T-cell (primary cell): ENCODE results near the gene SFPQ. TPM values are rescaled to one million over a fixed set of nuclear protein-coding genes. Genes with fewer than 3 reads are reported as not detected.
"Not testable (repeated sequence)": the region's sequence is repeated elsewhere in the genome, so short reads cannot be mapped to it uniquely, and the experiment has no call there.

Source experiments
- ATAC-seq, 4 experiments: fragments of 200-7000 bp in 3 of 4; fragments of 150-1000 bp in 1 of 4; cut with Tn5 transposase; replicated peaks in 1 of 4; 1 replicate in 3 of 4; 2 replicates in 1 of 4; pipeline ENCODE4 v1.10.0; 2021; ENCODE audit warnings: moderate library complexity in 3 of 4, mild to moderate bottlenecking in 2 of 4, moderate number of reproducible peaks in 1 of 4
- CTCF ChIA-PET, 2 donors: fragments of 300-600 bp; sonication (Branson Sonifier 250); formaldehyde crosslinking; loops; one replicate each; lab custom pipeline; 2022; ENCODE audit warnings: antibody characterized with exemption in 2 of 2; lab: Charles Lee
- POLR2A ChIA-PET, 2 donors: fragments of 300-600 bp; sonication (Branson Sonifier 250); formaldehyde crosslinking; loops; one replicate each; lab custom pipeline; 2022; ENCODE audit warnings: antibody characterized with exemption in 2 of 2; lab: Charles Lee
- DNase-seq, 35 experiments: peaks; one replicate each; pipeline versions ENCODE4 v3.0.0 to v3.0.0-alpha.2; 2013 to 2023
- H3K27ac ChIP-seq: one replicate; pipeline ENCODE4 v1.5.1; 2013; ENCODE audit warnings: low read length
- H3K27me3 ChIP-seq, 2 experiments: replicated peaks in 1 of 2; 1 replicate in 1 of 2; 2 replicates in 1 of 2; pipeline versions ENCODE4 v1.6.1 to v1.7.0; 2013; ENCODE audit warnings: low read length in 1 of 2, mixed read lengths in 1 of 2; ENCODE audit not compliant: control insufficient read depth in 2 of 2, insufficient read depth in 2 of 2; ENCODE audit errors: extremely low read depth in 1 of 2
- H3K36me3 ChIP-seq, 2 donors: 1 replicate in 1 of 2; 2 replicates in 1 of 2; pipeline versions ENCODE4 v1.6.1 to v1.7.0; 2013; ENCODE audit warnings: low read length in 1 of 2; ENCODE audit not compliant: control insufficient read depth in 2 of 2, insufficient read depth in 1 of 2; ENCODE audit errors: extremely low read depth in 1 of 2
- H3K4me1 ChIP-seq, 2 experiments: 1 replicate in 1 of 2; 2 replicates in 1 of 2; pipeline versions ENCODE4 v1.6.1 to v1.7.0; 2013; ENCODE audit warnings: low read length in 2 of 2, mixed read lengths in 1 of 2; ENCODE audit not compliant: insufficient read depth in 2 of 2, control insufficient read depth in 1 of 2; ENCODE audit errors: extremely low read depth in 1 of 2
- H3K4me3 ChIP-seq, 2 donors: 1 replicate in 1 of 2; 2 replicates in 1 of 2; pipeline versions ENCODE4 v1.5.1 to v1.7.0; 2013; ENCODE audit warnings: mild to moderate bottlenecking in 2 of 2, low read length in 1 of 2, moderate library complexity in 1 of 2; ENCODE audit not compliant: control insufficient read depth in 1 of 2; ENCODE audit errors: extremely low read depth in 1 of 2
- H3K9me3 ChIP-seq: 2 replicates; pipeline ENCODE4 v1.7.0; 2013
- H3K27ac Mint-ChIP-seq, 2 donors: one replicate each; pipeline ENCODE4 v1.8.0; 2020 to 2021; ENCODE audit warnings: mild to moderate bottlenecking in 2 of 2, mixed read lengths in 2 of 2
- H3K27me3 Mint-ChIP-seq, 2 donors: one replicate each; pipeline ENCODE4 v1.8.0; 2021 to 2022; ENCODE audit warnings: mixed read lengths in 2 of 2
- H3K36me3 Mint-ChIP-seq: one replicate; pipeline ENCODE4 v1.8.0; 2021; ENCODE audit warnings: mixed read lengths
- H3K4me1 Mint-ChIP-seq, 3 donors: one replicate each; pipeline ENCODE4 v1.8.0; 2020 to 2022; ENCODE audit warnings: mixed read lengths in 3 of 3, mild to moderate bottlenecking in 1 of 3
- H3K4me3 Mint-ChIP-seq, 3 donors: one replicate each; pipeline ENCODE4 v1.8.0; 2020 to 2022; ENCODE audit warnings: mild to moderate bottlenecking in 3 of 3, mixed read lengths in 3 of 3, moderate library complexity in 3 of 3
- H3K9me3 Mint-ChIP-seq, 3 donors: one replicate each; pipeline ENCODE4 v1.8.0; 2020 to 2022; ENCODE audit warnings: mixed read lengths in 3 of 3
- WGBS: methylation state at CpG from one replicate; pipeline ENCODE4 v1.1.5; 2013; ENCODE audit warnings: missing lambda C conversion rate; ENCODE audit not compliant: insufficient coverage; 5-methylcytosine and 5-hydroxymethylcytosine counted together
- total RNA-seq, 35 experiments: library from RNA in 6 of 35; stranded (reverse) in 6 of 35; fragments of 120-200 nt in 1 of 35; gene quantifications; one replicate each; pipeline versions ENCODE4 v1.2.1 to v1.2.4 and lab custom pipeline; 2013 to 2026

Gene SFPQ
- total RNA-seq (100 to 1,000 TPM; 287 to 589 (median 319) TPM), total RNA-seq (lab: John Stamatoyannopoulos, UW) (409 to 2,077 (median 859) reads per million in 29 experiments)
- 299 TPM for total RNA-seq (2013)

GRCh38 chr1:35192853-35193664 is at the start of gene SFPQ:
TSS of gene SFPQ (minus strand) at chr1:35193145. CDS start at chr1:35193049, 96 bp downstream.
- peak within 1 kb of the TSS; percentile 95 to 96 for H3K4me3 ChIP-seq
- DNase-seq = peak; percentile 91 to 100 (median 96)
- Mint-ChIP-seq H3K36me3 (peaks cover 38% of the 10 kb centered on the region), H3K27ac (peak within 1 kb of the TSS; percentile 94 to 96), H3K4me1 (peaks cover 42 to 46% (median 43%) of the 10 kb centered on the region in 3 donors), H3K4me3 (peak within 1 kb of the TSS; percentile 94 to 95 (median 94)), H3K27me3 (no peaks in the 10 kb centered on the region), H3K9me3 (no peaks in the 10 kb centered on the region)
- H3K27me3 ChIP-seq = no peaks in the 10 kb centered on the region
- peak within 1 kb of the TSS; percentile 98 for H3K27ac ChIP-seq
- ChIA-PET POLR2A (interaction anchor here (0.5 to 1.0 kb wide), 8 partner anchors 9 to 1197 kb away, joined by 3 to 7 read pairs (median 3); no protein-coding TSS in a partner anchor), CTCF (interaction anchor here in 1 of 2 donors (1.0 kb wide), 2 partner anchors 9 to 333 kb away, joined by 3 to 4 read pairs; partner anchors contain the start of gene SMIM12)
- H3K36me3 ChIP-seq = peaks cover 3 to 34% of the 10 kb centered on the region in 2 donors
- ATAC-seq = peak; percentile 86 to 89 (median 88)
- H3K4me1 ChIP-seq = peaks cover 30 to 33% of the 10 kb centered on the region in 2 experiments
- WGBS = under 1% methylated on average over 46 of the region's 50 CpGs
- no peaks in the 10 kb centered on the region for H3K9me3 ChIP-seq

- H3K4me3 ChIP-seq, H3K27ac Mint-ChIP-seq, H3K36me3 ChIP-seq, ATAC-seq, POLR2A ChIA-PET, H3K27me3 ChIP-seq, H3K27ac ChIP-seq, H3K36me3 Mint-ChIP-seq, H3K27me3 Mint-ChIP-seq, H3K4me3 Mint-ChIP-seq, CTCF ChIA-PET, H3K9me3 ChIP-seq, H3K4me1 ChIP-seq, H3K9me3 Mint-ChIP-seq, DNase-seq, H3K4me1 Mint-ChIP-seq: not testable (repeated sequence)
- WGBS = 100% methylated on average over 2 of the region's 2 CpGs
These were observed 43.8 kb upstream of the SFPQ start for GRCh38 chr1:35236772-35237171.

- POLR2A ChIA-PET = no interaction called here
These were observed 38.3 kb upstream of the SFPQ start for GRCh38 chr1:35231287-35231686.

GRCh38 chr1:35229587-35230360 is 36.8 kb upstream of the SFPQ start:
- no peak for ATAC-seq
- Histone ChIP-seq H3K4me1 (no peaks in the 10 kb centered on the region), H3K27me3 (peaks cover 0 to 7% of the 10 kb centered on the region in 2 experiments), H3K27ac (no peak overlapping the region), H3K36me3 (no peaks in the 10 kb centered on the region), H3K9me3 (no peaks in the 10 kb centered on the region), H3K4me3 (no peak overlapping the region)
- peaks cover 0 to 4% of the 10 kb centered on the region in 2 donors for H3K27me3 Mint-ChIP-seq
- peaks cover 0 to 2% (median 0%) of the 10 kb centered on the region in 3 donors for H3K4me1 Mint-ChIP-seq
- H3K9me3 Mint-ChIP-seq = no peaks in the 10 kb centered on the region
- no peak overlapping the region for H3K27ac Mint-ChIP-seq
- POLR2A ChIA-PET = no interaction called here
- CTCF ChIA-PET = no interaction called here
- no peak for DNase-seq
- no peaks in the 10 kb centered on the region for H3K36me3 Mint-ChIP-seq
- no CpG with 5 or more reads among the region's 1 CpG for WGBS
- H3K4me3 Mint-ChIP-seq = no peak overlapping the region

More at GRCh38 chr1:35231287-35231686, 38.3 kb upstream of the SFPQ start:
- ATAC-seq = no peak
- no peaks in the 10 kb centered on the region for H3K4me1 ChIP-seq
- H3K36me3 Mint-ChIP-seq = no peaks in the 10 kb centered on the region
- DNase-seq = no peak
- no peak overlapping the region for H3K4me3 Mint-ChIP-seq
- CTCF ChIA-PET = interaction anchor here in 1 of 2 donors (0.8 kb wide), 1 partner anchor 8 kb away, joined by 3 read pairs; no protein-coding TSS in a partner anchor
- peaks cover 0 to 2% (median 0%) of the 10 kb centered on the region in 3 donors for H3K4me1 Mint-ChIP-seq
- no CpG with 5 or more reads among the region's 1 CpG for WGBS
- no peak overlapping the region for H3K27ac ChIP-seq
- H3K9me3 ChIP-seq = no peaks in the 10 kb centered on the region
- H3K4me3 ChIP-seq = no peak overlapping the region
- no peak overlapping the region for H3K27ac Mint-ChIP-seq
- H3K27me3 ChIP-seq = peaks cover 0 to 7% of the 10 kb centered on the region in 2 experiments
- no peaks in the 10 kb centered on the region for H3K36me3 ChIP-seq
- no peaks in the 10 kb centered on the region for H3K9me3 Mint-ChIP-seq
- H3K27me3 Mint-ChIP-seq = peaks cover 0 to 4% of the 10 kb centered on the region in 2 donors

GRCh38 chr1:35226546-35226945 is 33.6 kb upstream of the SFPQ start:
- CTCF ChIA-PET = no interaction called here
- Mint-ChIP-seq H3K36me3 (no peaks in the 10 kb centered on the region), H3K4me3 (no peak overlapping the region), H3K9me3 (no peaks in the 10 kb centered on the region), H3K27ac (no peak overlapping the region), H3K4me1 (peaks cover 0 to 2% (median 0%) of the 10 kb centered on the region in 3 donors), H3K27me3 (peaks cover 0 to 4% of the 10 kb centered on the region in 2 donors)
- DNase-seq (no peak), ATAC-seq (no peak)
- no peak overlapping the region for H3K4me3 ChIP-seq
- no peaks in the 10 kb centered on the region for H3K9me3 ChIP-seq
- H3K36me3 ChIP-seq = no peaks in the 10 kb centered on the region
- POLR2A ChIA-PET = interaction anchor here in 1 of 2 donors (0.6 kb wide), 1 partner anchor 345 kb away, joined by 5 read pairs; no protein-coding TSS in a partner anchor
- no peaks in the 10 kb centered on the region for H3K4me1 ChIP-seq
- no CpG with 5 or more reads among the region's 2 CpGs for WGBS
- H3K27me3 ChIP-seq = peaks cover 0 to 3% of the 10 kb centered on the region in 2 experiments
- no peak overlapping the region for H3K27ac ChIP-seq
